Panc1 (cell line): ENCODE measurements around the gene RSPH4A. TPM values are rescaled to one million over a fixed set of nuclear protein-coding genes. Genes with fewer than 3 reads are reported as not detected.

Experiments used
- ATAC-seq: fragments of 200-7000 bp; cut with Tn5 transposase; 2 replicates; pipeline ENCODE4 v1.9.1; 2020; ENCODE audit warnings: mild to moderate bottlenecking, moderate library complexity
- BruUV-seq: library from RNA; stranded (reverse); fragments of 400-500 nt; replicated peaks from 2 replicates; lab custom pipeline; 2021; lab: Mats Ljungman, UMichigan
- CTCF ChIA-PET: fragments of 300-600 bp; sonication (Branson Sonifier 250); formaldehyde crosslinking; loops from one replicate; lab custom pipeline; 2022; ENCODE audit warnings: antibody characterized with exemption; lab: Charles Lee
- POLR2A ChIA-PET: fragments of 300-600 bp; sonication (Branson Sonifier 250); formaldehyde crosslinking; loops from one replicate; lab custom pipeline; 2022; ENCODE audit warnings: antibody characterized with exemption; lab: Charles Lee
- DNase-seq: peaks from one replicate; pipeline ENCODE4 v3.0.0-alpha.2; 2010; ENCODE audit warnings: low read depth, low spot score
- H3K27ac ChIP-seq: 2 replicates; pipeline ENCODE4 v1.5.1; 2011; ENCODE audit warnings: mild to moderate bottlenecking, low read length, inconsistent platforms
- H3K27me3 ChIP-seq: fragments of 200-500 bp; sonication (Bioruptor generic); 2 replicates; pipeline ENCODE4 v1.6.0; 2014; ENCODE audit warnings: low read length, inconsistent platforms; ENCODE audit not compliant: control insufficient read depth, insufficient read depth
- H3K36me3 ChIP-seq: fragments of 200-500 bp; sonication (Bioruptor generic); 2 replicates; pipeline ENCODE4 v1.5.1; 2014; ENCODE audit warnings: inconsistent platforms, mild to moderate bottlenecking, low read length, moderate library complexity; ENCODE audit not compliant: control insufficient read depth, insufficient read depth
- H3K4me1 ChIP-seq: 2 replicates; pipeline ENCODE4 v1.5.1; 2011; ENCODE audit warnings: inconsistent platforms, mild to moderate bottlenecking, low read length, moderate library complexity; ENCODE audit not compliant: control insufficient read depth, insufficient read depth
- H3K4me3 ChIP-seq, 2 experiments: 2 replicates each; pipeline ENCODE4 v1.5.1; 2011 to 2012; ENCODE audit warnings: low read depth in 2 of 2, low read length in 2 of 2, mild to moderate bottlenecking in 2 of 2, inconsistent platforms in 1 of 2, moderate library complexity in 1 of 2
- H3K9me3 ChIP-seq: fragments of 200-500 bp; sonication (Bioruptor generic); 2 replicates; pipeline ENCODE4 v1.5.1; 2014; ENCODE audit warnings: low read depth, mild to moderate bottlenecking, inconsistent platforms, low read length, moderate library complexity; ENCODE audit not compliant: control insufficient read depth, insufficient read depth
- POLR2AphosphoS5 ChIP-seq: IDR thresholded peaks from 2 replicates; pipeline ENCODE4 v1.6.1; 2012; ENCODE audit warnings: mild to moderate bottlenecking, low read depth, low read length, moderate library complexity
- SIN3A ChIP-seq: IDR thresholded peaks from 2 replicates; pipeline ENCODE4 v1.6.1; 2012; ENCODE audit warnings: low read depth, mild to moderate bottlenecking, low read length, moderate library complexity, borderline replicate concordance; ENCODE audit not compliant: insufficient read depth
- TCF7L2 ChIP-seq: IDR thresholded peaks from 2 replicates; pipeline ENCODE4 v1.6.1; 2011; ENCODE audit warnings: mild to moderate bottlenecking, low read depth, low read length, inconsistent platforms
- in situ Hi-C: cut with HindIII; loops from 2 replicates; pipeline ENCODE4 v1.10.0; 2016; ENCODE audit warnings: low sequenced_read_pairs, low pct_unique_long_range_greater_than_20kb
- intact Hi-C: fragments of 100-400 bp; cut with micrococcal nuclease; formaldehyde crosslinking; loops from one replicate; pipeline ENCODE4 v1.10.0; 2022; ENCODE audit not compliant: unreplicated experiment
- total RNA-seq: library from RNA; stranded (reverse); gene quantifications from one replicate; pipeline ENCODE4 v1.2.1, GENCODE V29; 2021; ENCODE audit not compliant: unreplicated experiment
- TF ChIP-seq, protein P1 (sequence below): fragments of 450-650 bp; IDR thresholded peaks from 2 replicates; pipeline ENCODE4 v1.5.1; 2017; ENCODE audit warnings: mild to moderate bottlenecking
- TF ChIP-seq, protein P2 (sequence below), 2 experiments: IDR thresholded peaks; 2 replicates each; pipeline ENCODE4 v1.6.1; 2011 to 2012; ENCODE audit warnings: low read depth in 2 of 2, control low read depth in 1 of 2, low read length in 1 of 2, mild to moderate bottlenecking in 1 of 2, moderate library complexity in 1 of 2; ENCODE audit not compliant: insufficient read depth in 1 of 2

The RSPH4A gene
- total RNA-seq, 1 experiment from 2014 or later, result 0.44 TPM

DNA sequence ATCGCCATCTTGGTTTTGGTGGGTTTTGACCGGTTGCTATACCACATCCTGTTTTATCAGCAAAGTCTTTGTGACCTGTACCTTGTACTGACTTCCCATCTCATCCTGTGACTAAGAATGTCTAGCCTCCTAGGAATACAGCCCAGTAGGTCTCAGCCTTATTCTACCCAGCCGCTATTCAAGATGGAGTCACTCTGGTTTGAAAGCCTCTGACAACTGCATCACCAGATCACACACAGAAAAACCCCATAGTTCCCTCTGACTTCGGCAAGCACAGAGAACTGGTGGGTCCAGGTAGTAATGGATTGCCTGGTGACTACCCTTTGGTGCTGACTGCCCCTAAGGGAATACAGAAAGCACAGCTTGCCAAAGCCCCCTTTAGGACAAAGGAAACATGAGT is 10.3 kb upstream of the RSPH4A start:
- no peak overlapping the region for H3K27ac ChIP-seq
- ATAC-seq, result no peak
- H3K4me1 ChIP-seq, result no peaks in the 10 kb centered on the region
- H3K27me3 ChIP-seq, result no peaks in the 10 kb centered on the region
- BruUV-seq, result no TSS peak
- TF ChIP-seq SIN3A (no peak), TCF7L2 (no peak), POLR2AphosphoS5 (no peak)
- TF ChIP-seq, protein P1, sequence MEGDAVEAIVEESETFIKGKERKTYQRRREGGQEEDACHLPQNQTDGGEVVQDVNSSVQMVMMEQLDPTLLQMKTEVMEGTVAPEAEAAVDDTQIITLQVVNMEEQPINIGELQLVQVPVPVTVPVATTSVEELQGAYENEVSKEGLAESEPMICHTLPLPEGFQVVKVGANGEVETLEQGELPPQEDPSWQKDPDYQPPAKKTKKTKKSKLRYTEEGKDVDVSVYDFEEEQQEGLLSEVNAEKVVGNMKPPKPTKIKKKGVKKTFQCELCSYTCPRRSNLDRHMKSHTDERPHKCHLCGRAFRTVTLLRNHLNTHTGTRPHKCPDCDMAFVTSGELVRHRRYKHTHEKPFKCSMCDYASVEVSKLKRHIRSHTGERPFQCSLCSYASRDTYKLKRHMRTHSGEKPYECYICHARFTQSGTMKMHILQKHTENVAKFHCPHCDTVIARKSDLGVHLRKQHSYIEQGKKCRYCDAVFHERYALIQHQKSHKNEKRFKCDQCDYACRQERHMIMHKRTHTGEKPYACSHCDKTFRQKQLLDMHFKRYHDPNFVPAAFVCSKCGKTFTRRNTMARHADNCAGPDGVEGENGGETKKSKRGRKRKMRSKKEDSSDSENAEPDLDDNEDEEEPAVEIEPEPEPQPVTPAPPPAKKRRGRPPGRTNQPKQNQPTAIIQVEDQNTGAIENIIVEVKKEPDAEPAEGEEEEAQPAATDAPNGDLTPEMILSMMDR, result no peak
- TF ChIP-seq, protein P2, sequence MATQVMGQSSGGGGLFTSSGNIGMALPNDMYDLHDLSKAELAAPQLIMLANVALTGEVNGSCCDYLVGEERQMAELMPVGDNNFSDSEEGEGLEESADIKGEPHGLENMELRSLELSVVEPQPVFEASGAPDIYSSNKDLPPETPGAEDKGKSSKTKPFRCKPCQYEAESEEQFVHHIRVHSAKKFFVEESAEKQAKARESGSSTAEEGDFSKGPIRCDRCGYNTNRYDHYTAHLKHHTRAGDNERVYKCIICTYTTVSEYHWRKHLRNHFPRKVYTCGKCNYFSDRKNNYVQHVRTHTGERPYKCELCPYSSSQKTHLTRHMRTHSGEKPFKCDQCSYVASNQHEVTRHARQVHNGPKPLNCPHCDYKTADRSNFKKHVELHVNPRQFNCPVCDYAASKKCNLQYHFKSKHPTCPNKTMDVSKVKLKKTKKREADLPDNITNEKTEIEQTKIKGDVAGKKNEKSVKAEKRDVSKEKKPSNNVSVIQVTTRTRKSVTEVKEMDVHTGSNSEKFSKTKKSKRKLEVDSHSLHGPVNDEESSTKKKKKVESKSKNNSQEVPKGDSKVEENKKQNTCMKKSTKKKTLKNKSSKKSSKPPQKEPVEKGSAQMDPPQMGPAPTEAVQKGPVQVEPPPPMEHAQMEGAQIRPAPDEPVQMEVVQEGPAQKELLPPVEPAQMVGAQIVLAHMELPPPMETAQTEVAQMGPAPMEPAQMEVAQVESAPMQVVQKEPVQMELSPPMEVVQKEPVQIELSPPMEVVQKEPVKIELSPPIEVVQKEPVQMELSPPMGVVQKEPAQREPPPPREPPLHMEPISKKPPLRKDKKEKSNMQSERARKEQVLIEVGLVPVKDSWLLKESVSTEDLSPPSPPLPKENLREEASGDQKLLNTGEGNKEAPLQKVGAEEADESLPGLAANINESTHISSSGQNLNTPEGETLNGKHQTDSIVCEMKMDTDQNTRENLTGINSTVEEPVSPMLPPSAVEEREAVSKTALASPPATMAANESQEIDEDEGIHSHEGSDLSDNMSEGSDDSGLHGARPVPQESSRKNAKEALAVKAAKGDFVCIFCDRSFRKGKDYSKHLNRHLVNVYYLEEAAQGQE (IDR thresholded peaks at IDR 0.05; ENCODE audit: insufficient read depth in 1 of 2, low read depth in 2 of 2, low read length in 1 of 2), result no peak
- H3K9me3 ChIP-seq, result no peaks in the 10 kb centered on the region
- in situ Hi-C loops (no loop called here), intact Hi-C loops (no loop called here)
- ChIA-PET POLR2A (no interaction called here), CTCF (no interaction called here)
- DNase-seq, result no peak
- H3K36me3 ChIP-seq, result no peaks in the 10 kb centered on the region
- H3K4me3 ChIP-seq, result no peak overlapping the region

DNA sequence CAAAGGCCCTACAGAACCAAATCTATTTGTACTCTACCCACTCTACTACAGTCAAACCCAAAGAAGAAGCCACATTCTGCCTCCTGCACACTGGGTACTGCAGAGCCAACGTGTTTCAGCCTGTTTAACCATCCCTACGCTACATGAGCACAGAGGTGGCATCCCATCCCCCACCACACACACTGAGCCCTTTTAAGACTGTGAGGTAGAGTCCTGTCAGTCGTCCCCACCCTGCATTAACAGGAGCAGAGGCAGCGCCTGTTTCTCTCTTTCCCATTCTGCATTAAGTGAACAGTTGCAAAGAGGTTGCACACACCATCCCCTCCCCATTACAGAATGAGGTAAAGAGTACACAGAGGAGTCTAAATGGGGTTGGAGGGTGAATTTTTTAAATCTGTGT is 5.2 kb upstream of the RSPH4A start:
- POLR2A ChIA-PET, result no interaction called here
- DNase-seq, result no peak
- Histone ChIP-seq H3K4me3 (no peak overlapping the region), H3K36me3 (no peaks in the 10 kb centered on the region), H3K27me3 (peaks cover 10% of the 10 kb centered on the region; the same call in 1 of the 2 replicates), H3K9me3 (no peaks in the 10 kb centered on the region), H3K4me1 (no peaks in the 10 kb centered on the region), H3K27ac (no peak overlapping the region)
- TF ChIP-seq, protein P1, result no peak
- TF ChIP-seq, protein P2 (IDR thresholded peaks at IDR 0.05; ENCODE audit: insufficient read depth in 1 of 2, low read depth in 2 of 2, low read length in 1 of 2), result no peak
- TF ChIP-seq POLR2AphosphoS5 (no peak), TCF7L2 (no peak), SIN3A (no peak)
- ATAC-seq, result no peak
- intact Hi-C loops, result no loop called here
- CTCF ChIA-PET, result no interaction called here
- in situ Hi-C loops, result no loop called here
- no TSS peak for BruUV-seq
